B cell (primary cell): ENCODE measurements around the gene UBE2F. TPM values are rescaled to one million over a fixed set of nuclear protein-coding genes. Genes with fewer than 3 reads are reported as not detected.

Experiments used
- ATAC-seq: fragments of 200-7000 bp; cut with Tn5 transposase; one replicate; pipeline ENCODE4 v1.10.0; 2021; ENCODE audit warnings: low read depth, mild to moderate bottlenecking, moderate number of reproducible peaks, moderate library complexity
- CTCF ChIA-PET: fragments of 350-600 bp; sonication (Branson Sonifier 250); formaldehyde crosslinking; loops from one replicate; lab custom pipeline; 2021; ENCODE audit warnings: antibody characterized with exemption, inconsistent platforms; lab: Charles Lee
- POLR2A ChIA-PET: fragments of 350-600 bp; sonication (Branson Sonifier 250); formaldehyde crosslinking; loops from one replicate; lab custom pipeline; 2021; ENCODE audit warnings: antibody characterized with exemption; lab: Charles Lee
- DNase-seq: peaks from one replicate; pipeline ENCODE4 v3.0.0; 2013
- H2AFZ ChIP-seq: 2 replicates; pipeline ENCODE4 v1.6.1; 2012; ENCODE audit warnings: mild to moderate bottlenecking, low read depth, low read length; ENCODE audit not compliant: insufficient read depth, poor library complexity, severe bottlenecking
- H3K27ac ChIP-seq, 2 donors: 1 replicate in 1 of 2; 2 replicates in 1 of 2; pipeline ENCODE4 v1.5.1; 2012 to 2013; ENCODE audit warnings: low read length in 2 of 2, mild to moderate bottlenecking in 2 of 2, moderate library complexity in 1 of 2
- H3K27me3 ChIP-seq, 4 experiments: fragments of 200-600 bp in 1 of 4; sonication (generic) in 1 of 4; replicated peaks in 1 of 4; 1 replicate in 2 of 4; 2 replicates in 2 of 4; pipeline versions ENCODE4 v1.6.1 to v1.7.0; 2013 to 2016; ENCODE audit warnings: low read length in 3 of 4, mild to moderate bottlenecking in 2 of 4, mixed read lengths in 1 of 4, moderate library complexity in 1 of 4; ENCODE audit not compliant: insufficient read depth in 4 of 4, control insufficient read depth in 3 of 4; ENCODE audit errors: control extremely low read depth in 1 of 4
- H3K36me3 ChIP-seq, 2 experiments: replicated peaks in 1 of 2; 1 replicate in 1 of 2; 2 replicates in 1 of 2; pipeline versions ENCODE4 v1.6.1 to v1.7.1; 2013; ENCODE audit warnings: low read length in 1 of 2; ENCODE audit not compliant: insufficient read depth in 2 of 2, control insufficient read depth in 1 of 2; ENCODE audit errors: control extremely low read depth in 1 of 2, extremely low read depth in 1 of 2
- H3K4me1 ChIP-seq, 2 donors: fragments of 200-600 bp in 1 of 2; sonication (generic) in 1 of 2; 1 replicate in 1 of 2; 2 replicates in 1 of 2; pipeline versions ENCODE4 v1.5.1 to v1.6.1; 2013 to 2017; ENCODE audit warnings: low read length in 2 of 2; ENCODE audit not compliant: control insufficient read depth in 2 of 2, insufficient read depth in 2 of 2
- H3K4me2 ChIP-seq: replicated peaks from 2 replicates; pipeline ENCODE3; 2012; ENCODE audit warnings: mild to moderate bottlenecking, low read depth, low read length; ENCODE audit not compliant: poor library complexity, severe bottlenecking
- H3K4me3 ChIP-seq, 5 experiments: fragments of 200-600 bp in 1 of 5; sonication (generic) in 1 of 5; 1 replicate in 3 of 5; 2 replicates in 2 of 5; pipeline versions ENCODE4 v1.5.1 to v1.7.0; 2011 to 2016; ENCODE audit warnings: low read length in 4 of 5, mild to moderate bottlenecking in 4 of 5, low read depth in 2 of 5, control low read depth in 1 of 5, moderate library complexity in 1 of 5; ENCODE audit not compliant: insufficient read depth in 1 of 5; ENCODE audit errors: control extremely low read depth in 1 of 5, extremely low read depth in 1 of 5
- H3K79me2 ChIP-seq: fragments of 200-600 bp; sonication (generic); one replicate; pipeline ENCODE4 v1.6.0; 2016; ENCODE audit warnings: low read length; ENCODE audit not compliant: control insufficient read depth, insufficient read depth
- H3K9ac ChIP-seq: fragments of 200-600 bp; sonication (generic); 2 replicates; pipeline ENCODE4 v1.6.1; 2017; ENCODE audit warnings: mild to moderate bottlenecking, low read length, moderate library complexity
- H3K9me3 ChIP-seq, 3 donors: one replicate each; pipeline versions ENCODE4 v1.6.1 to v1.7.1; 2013; ENCODE audit warnings: low read length in 2 of 3; ENCODE audit not compliant: control insufficient read depth in 2 of 3, insufficient read depth in 1 of 3; ENCODE audit errors: control extremely low read depth in 1 of 3
- H4K20me1 ChIP-seq: 2 replicates; pipeline ENCODE4 v1.6.0; 2012; ENCODE audit warnings: mild to moderate bottlenecking, low read length; ENCODE audit not compliant: insufficient read depth, control insufficient read depth, poor library complexity, severe bottlenecking
- H3K27ac Mint-ChIP-seq: one replicate; pipeline ENCODE4 v1.8.0; 2021; ENCODE audit warnings: mixed read lengths
- H3K27me3 Mint-ChIP-seq: one replicate; pipeline ENCODE4 v1.8.0; 2021; ENCODE audit warnings: mixed read lengths
- H3K4me1 Mint-ChIP-seq: one replicate; pipeline ENCODE4 v1.8.0; 2021; ENCODE audit warnings: mixed read lengths
- H3K4me3 Mint-ChIP-seq: one replicate; pipeline ENCODE4 v1.8.0; 2021; ENCODE audit warnings: mixed read lengths
- H3K9me3 Mint-ChIP-seq: one replicate; pipeline ENCODE4 v1.8.0; 2022; ENCODE audit warnings: mixed read lengths; ENCODE audit not compliant: insufficient read depth
- EZH2 ChIP-seq: IDR thresholded peaks from 2 replicates; pipeline ENCODE4 v1.6.1; 2012; ENCODE audit warnings: borderline replicate concordance, low read depth, mild to moderate bottlenecking, moderate library complexity, low read length; ENCODE audit not compliant: insufficient read depth, poor library complexity, severe bottlenecking
- WGBS: methylation state at CpG from one replicate; pipeline ENCODE4 v1.1.5; 2013; ENCODE audit warnings: missing lambda C conversion rate; ENCODE audit not compliant: insufficient coverage; 5-methylcytosine and 5-hydroxymethylcytosine counted together
- intact Hi-C: fragments of 100-400 bp; cut with micrococcal nuclease; formaldehyde crosslinking; loops from one replicate; pipeline ENCODE4 v1.10.0; 2022
- polyA plus RNA-seq: library from polyadenylated mRNA; depleted of rRNA; stranded (reverse); fragments of >200 nt; gene quantifications from 2 replicates; pipeline ENCODE4 v1.2.3, GENCODE V29; 2012
- total RNA-seq, 2 donors: library from RNA; stranded (reverse); fragments of 120-200 nt in 1 of 2; gene quantifications; 1 replicate in 1 of 2; 2 replicates in 1 of 2; pipeline versions ENCODE4 v1.2.3 to v1.2.4, GENCODE V29; 2013 to 2022
- TF ChIP-seq, protein P1 (sequence below): fragments of 200-600 bp; IDR thresholded peaks from one replicate; pipeline ENCODE4 v1.8.0; 2022; ENCODE audit warnings: antibody characterized with exemption, mild to moderate bottlenecking

Gene UBE2F
- total and polyA plus RNA-seq, 2 donors (not counting 1 experiment from before 2014, with no cell fraction given), result 22.5 to 57.6 TPM

DNA sequence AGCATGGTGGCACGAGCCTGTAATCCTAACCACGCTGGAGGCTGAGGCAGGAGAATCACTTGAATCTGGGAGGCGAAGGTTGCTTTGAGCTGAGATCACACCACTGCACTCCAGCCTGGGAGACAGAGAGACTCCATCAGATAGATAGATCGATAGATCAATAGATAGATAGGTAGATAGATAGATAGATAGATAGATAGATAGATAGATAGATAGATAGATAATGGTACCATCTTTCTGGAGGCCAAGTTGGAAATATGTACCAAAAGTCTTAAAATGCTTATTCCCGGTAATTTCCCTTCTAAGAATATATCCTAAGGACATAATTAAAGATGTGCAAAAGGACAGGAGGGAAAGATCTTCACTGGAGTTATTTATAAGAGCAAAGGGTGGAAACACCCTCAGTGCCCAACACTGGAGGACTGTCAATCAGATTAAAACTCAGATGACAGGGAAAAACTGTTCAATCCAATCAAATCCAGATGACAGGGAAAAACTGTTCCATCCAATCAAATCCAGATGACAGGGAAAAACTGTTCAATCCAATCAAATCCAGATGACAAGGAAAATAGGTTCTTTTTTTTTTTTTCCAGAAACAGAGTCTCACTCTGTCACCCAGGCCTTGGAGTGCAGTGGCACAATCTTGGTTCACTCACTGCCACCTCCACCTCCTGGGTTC lies 49.0 kb upstream of the UBE2F start:
- intact Hi-C loops, result no loop called here
- peaks cover 12% of the 10 kb centered on the region for H3K4me1 Mint-ChIP-seq
- no peak overlapping the region for H3K9ac ChIP-seq
- H3K36me3 ChIP-seq, result no peaks in the 10 kb centered on the region
- no peak overlapping the region for H3K4me2 ChIP-seq
- no peaks in the 10 kb centered on the region for H3K79me2 ChIP-seq
- no peak for ATAC-seq
- H3K27ac Mint-ChIP-seq, result no peak overlapping the region
- no peak overlapping the region for H3K27ac ChIP-seq
- H3K9me3 Mint-ChIP-seq, result no peaks in the 10 kb centered on the region
- TF ChIP-seq EZH2, result no peak
- TF ChIP-seq, protein P1, sequence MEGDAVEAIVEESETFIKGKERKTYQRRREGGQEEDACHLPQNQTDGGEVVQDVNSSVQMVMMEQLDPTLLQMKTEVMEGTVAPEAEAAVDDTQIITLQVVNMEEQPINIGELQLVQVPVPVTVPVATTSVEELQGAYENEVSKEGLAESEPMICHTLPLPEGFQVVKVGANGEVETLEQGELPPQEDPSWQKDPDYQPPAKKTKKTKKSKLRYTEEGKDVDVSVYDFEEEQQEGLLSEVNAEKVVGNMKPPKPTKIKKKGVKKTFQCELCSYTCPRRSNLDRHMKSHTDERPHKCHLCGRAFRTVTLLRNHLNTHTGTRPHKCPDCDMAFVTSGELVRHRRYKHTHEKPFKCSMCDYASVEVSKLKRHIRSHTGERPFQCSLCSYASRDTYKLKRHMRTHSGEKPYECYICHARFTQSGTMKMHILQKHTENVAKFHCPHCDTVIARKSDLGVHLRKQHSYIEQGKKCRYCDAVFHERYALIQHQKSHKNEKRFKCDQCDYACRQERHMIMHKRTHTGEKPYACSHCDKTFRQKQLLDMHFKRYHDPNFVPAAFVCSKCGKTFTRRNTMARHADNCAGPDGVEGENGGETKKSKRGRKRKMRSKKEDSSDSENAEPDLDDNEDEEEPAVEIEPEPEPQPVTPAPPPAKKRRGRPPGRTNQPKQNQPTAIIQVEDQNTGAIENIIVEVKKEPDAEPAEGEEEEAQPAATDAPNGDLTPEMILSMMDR, result no peak
- DNase-seq, result no peak
- CTCF ChIA-PET, result no interaction called here
- H3K4me3 Mint-ChIP-seq, result no peak overlapping the region
- POLR2A ChIA-PET, result no interaction called here
- peaks cover 0 to 7% (median 0%) of the 10 kb centered on the region in 4 experiments for H3K27me3 ChIP-seq
- H2AFZ ChIP-seq, result no peak overlapping the region
- H3K27me3 Mint-ChIP-seq, result peaks cover 3% of the 10 kb centered on the region
- H3K4me3 ChIP-seq, result no peak overlapping the region
- no peaks in the 10 kb centered on the region for H3K9me3 ChIP-seq
- WGBS, result 100% methylated on average over 3 of the region's 5 CpGs
- H4K20me1 ChIP-seq, result no peaks in the 10 kb centered on the region
- H3K4me1 ChIP-seq, result no peaks in the 10 kb centered on the region

DNA sequence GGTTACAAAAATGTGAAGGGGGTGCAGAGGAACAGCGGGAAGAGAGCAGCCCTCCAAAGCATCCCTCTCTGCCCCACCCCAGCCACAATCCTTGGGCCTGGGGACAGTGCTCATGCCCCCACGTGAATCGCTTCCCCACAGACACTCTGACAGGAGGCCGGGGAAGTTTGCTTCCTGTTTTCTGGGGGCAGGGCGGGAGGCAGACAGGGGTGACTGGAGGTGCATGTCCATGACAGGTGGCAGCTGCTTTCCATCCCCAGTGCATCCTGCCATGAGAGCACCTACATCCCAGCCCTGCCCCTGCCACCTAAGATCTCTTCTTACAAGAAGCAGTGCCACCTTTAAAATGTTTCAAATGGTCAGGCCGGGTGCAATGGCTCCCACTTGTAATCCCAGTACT lies 47.2 kb upstream of the UBE2F start:
- peaks cover 0 to 8% (median 0%) of the 10 kb centered on the region in 4 experiments for H3K27me3 ChIP-seq
- H3K9ac ChIP-seq, result no peak overlapping the region
- Mint-ChIP-seq H3K9me3 (no peaks in the 10 kb centered on the region), H3K27me3 (peaks cover 3% of the 10 kb centered on the region), H3K4me3 (no peak overlapping the region), H3K27ac (no peak overlapping the region), H3K4me1 (peaks cover 18% of the 10 kb centered on the region)
- no peak overlapping the region for H3K27ac ChIP-seq
- peaks cover 0 to 4% (median 0%) of the 10 kb centered on the region in 3 donors for H3K9me3 ChIP-seq
- H3K36me3 ChIP-seq, result no peaks in the 10 kb centered on the region
- H3K4me1 ChIP-seq, result peaks cover 0 to 5% of the 10 kb centered on the region in 2 donors
- POLR2A ChIA-PET, result interaction anchor here (1.1 kb wide), 1 partner anchor 15 kb away, joined by 3 read pairs; no protein-coding TSS in a partner anchor
- DNase-seq (no peak), ATAC-seq (no peak)
- H3K79me2 ChIP-seq, result no peaks in the 10 kb centered on the region
- H3K4me2 ChIP-seq, result no peak overlapping the region
- WGBS, result 13% methylated on average over 1 of the region's 6 CpGs
- no peaks in the 10 kb centered on the region for H4K20me1 ChIP-seq
- CTCF ChIA-PET, result interaction anchor here (1.3 kb wide), 1 partner anchor 10 kb away, joined by 3 read pairs; no protein-coding TSS in a partner anchor
- intact Hi-C loops, result no loop called here
- H3K4me3 ChIP-seq, result no peak overlapping the region
- no peak overlapping the region for H2AFZ ChIP-seq
- no peak for TF ChIP-seq EZH2
- TF ChIP-seq, protein P1, result no peak
